Loucy (cell line): ENCODE data around the gene ZYG11A.

Experiments
- H2AFZ ChIP-seq: fragments of 200-600 bp; sonication (generic); 2 replicates; pipeline ENCODE4 v1.6.0; 2016; ENCODE audit warnings: antibody characterized with exemption, mild to moderate bottlenecking, low read length, moderate library complexity
- H3F3A ChIP-seq: fragments of 200-600 bp; 2 replicates; pipeline ENCODE4 v1.6.0; 2016; ENCODE audit warnings: antibody characterized with exemption, low read depth, mild to moderate bottlenecking
- H3K27me3 ChIP-seq: fragments of 200-600 bp; sonication (generic); 2 replicates; pipeline ENCODE4 v1.6.1; 2014; ENCODE audit warnings: low read length, mild to moderate bottlenecking; ENCODE audit not compliant: insufficient read depth, poor library complexity, severe bottlenecking
- H3K36me3 ChIP-seq: fragments of 200-600 bp; sonication (generic); 2 replicates; pipeline ENCODE4 v1.6.1; 2016; ENCODE audit warnings: low read length; ENCODE audit not compliant: insufficient read depth
- H3K4me1 ChIP-seq: fragments of 200-600 bp; sonication (generic); 2 replicates; pipeline ENCODE4 v1.5.1; 2014; ENCODE audit warnings: low read length, mild to moderate bottlenecking; ENCODE audit not compliant: insufficient read depth, poor library complexity, severe bottlenecking
- H3K4me2 ChIP-seq: fragments of 200-600 bp; sonication (generic); 2 replicates; pipeline ENCODE4 v1.6.0; 2014; ENCODE audit warnings: antibody characterized with exemption, low read length, low read depth, mild to moderate bottlenecking; ENCODE audit not compliant: poor library complexity, severe bottlenecking
- H3K4me3 ChIP-seq: fragments of 200-600 bp; sonication (generic); 2 replicates; pipeline ENCODE4 v1.5.1; 2014; ENCODE audit warnings: low read length, mild to moderate bottlenecking, mixed read lengths; ENCODE audit not compliant: poor library complexity, severe bottlenecking
- H3K79me2 ChIP-seq: fragments of 200-600 bp; sonication (generic); 2 replicates; pipeline ENCODE4 v1.6.1; 2014; ENCODE audit warnings: low read length; ENCODE audit not compliant: insufficient read depth
- H3K9ac ChIP-seq: fragments of 200-600 bp; sonication (generic); 2 replicates; pipeline ENCODE4 v1.6.0; 2014; ENCODE audit warnings: mild to moderate bottlenecking, low read depth, low read length, moderate library complexity; ENCODE audit not compliant: poor library complexity, severe bottlenecking
- H3K9me2 ChIP-seq: fragments of 200-600 bp; sonication (generic); replicated peaks from 2 replicates; pipeline ENCODE4 v1.6.1; 2016; ENCODE audit warnings: low read depth, low read length, mixed read lengths
- H3K9me3 ChIP-seq: fragments of 200-600 bp; sonication (generic); 2 replicates; pipeline ENCODE4 v1.6.1; 2014; ENCODE audit warnings: mild to moderate bottlenecking, antibody characterized with exemption, low read length, low read depth; ENCODE audit not compliant: insufficient read depth
- H4K20me1 ChIP-seq: fragments of 200-600 bp; sonication (generic); 2 replicates; pipeline ENCODE4 v1.6.0; 2014; ENCODE audit warnings: antibody characterized with exemption, low read length, mild to moderate bottlenecking; ENCODE audit not compliant: insufficient read depth, poor library complexity, severe bottlenecking
- CTCF ChIP-seq: fragments of 200-600 bp; sonication (generic); conservative IDR thresholded peaks from 2 replicates; pipeline ENCODE4 v1.5.1; 2014; ENCODE audit warnings: mild to moderate bottlenecking, antibody characterized with exemption, low read length
- EZH2phosphoT487 ChIP-seq: fragments of 200-600 bp; IDR thresholded peaks from 2 replicates; pipeline ENCODE4 v1.6.1; 2018; ENCODE audit warnings: antibody characterized with exemption, mild to moderate bottlenecking, moderate library complexity, borderline replicate concordance

Gene ZYG11A

GRCh38 chr1:52907812-52908153, 65.2 kb downstream of the ZYG11A start:
- H3K4me3 ChIP-seq, result no peak overlapping the region

GRCh38 chr1:52911541-52911940, 69.0 kb downstream of the ZYG11A start:
- H3K9me2 ChIP-seq, result no peaks in the 10 kb centered on the region
- H3K9me3 ChIP-seq, result no peaks in the 10 kb centered on the region
- H3K4me1 ChIP-seq, result no peaks in the 10 kb centered on the region
- H3K4me3 ChIP-seq, result no peak overlapping the region
- H3F3A ChIP-seq, result no peaks in the 10 kb centered on the region
- no peak overlapping the region for H2AFZ ChIP-seq
- no peaks in the 10 kb centered on the region for H4K20me1 ChIP-seq
- no peaks in the 10 kb centered on the region for H3K27me3 ChIP-seq
- TF ChIP-seq CTCF (no peak), EZH2phosphoT487 (no peak)
- no peaks in the 10 kb centered on the region for H3K36me3 ChIP-seq
- H3K4me2 ChIP-seq, result no peak overlapping the region
- H3K79me2 ChIP-seq, result no peaks in the 10 kb centered on the region
- no peak overlapping the region for H3K9ac ChIP-seq

More at GRCh38 chr1:52907812-52908153, 65.2 kb downstream of the ZYG11A start:
- Histone ChIP-seq H3K9ac (no peak overlapping the region), H3K79me2 (no peaks in the 10 kb centered on the region), H2AFZ (no peak overlapping the region), H4K20me1 (no peaks in the 10 kb centered on the region), H3K9me2 (no peaks in the 10 kb centered on the region), H3K4me1 (peaks cover 3% of the 10 kb centered on the region), H3F3A (no peaks in the 10 kb centered on the region), H3K27me3 (no peaks in the 10 kb centered on the region), H3K4me2 (no peak overlapping the region), H3K9me3 (no peaks in the 10 kb centered on the region), H3K36me3 (no peaks in the 10 kb centered on the region)
- no peak for TF ChIP-seq CTCF
- TF ChIP-seq EZH2phosphoT487, result no peak

- H2AFZ ChIP-seq, result no peak overlapping the region
These were observed 70.5 kb downstream of the ZYG11A start for GRCh38 chr1:52913014-52913413.

More at GRCh38 chr1:52913014-52913413, 70.5 kb downstream of the ZYG11A start:
- H3K4me1 ChIP-seq, result no peaks in the 10 kb centered on the region
- no peaks in the 10 kb centered on the region for H3K9me2 ChIP-seq
- H3K27me3 ChIP-seq, result no peaks in the 10 kb centered on the region
- H3K36me3 ChIP-seq, result no peaks in the 10 kb centered on the region
- no peaks in the 10 kb centered on the region for H3K79me2 ChIP-seq
- H4K20me1 ChIP-seq, result no peaks in the 10 kb centered on the region
- H3K4me2 ChIP-seq, result no peak overlapping the region
- H3K4me3 ChIP-seq, result no peak overlapping the region
- no peaks in the 10 kb centered on the region for H3K9me3 ChIP-seq
- TF ChIP-seq CTCF (no peak), EZH2phosphoT487 (no peak)
- no peak overlapping the region for H3K9ac ChIP-seq
- H3F3A ChIP-seq, result no peaks in the 10 kb centered on the region
